HG02852 (cell line): Measurements from ENCODE around the gene COPRS.
"Not testable (repeated sequence)": the region's sequence is repeated elsewhere in the genome, so short reads cannot be mapped to it uniquely, and the experiment has no call there.

Experiments used
- ATAC-seq: cut with Tn5 transposase; IDR thresholded peaks from one replicate; pipeline ENCODE4 v1.9.1; 2021; ENCODE audit warnings: mild to moderate bottlenecking, moderate library complexity; ENCODE audit not compliant: unreplicated experiment

The COPRS gene

GRCh38 chr17:31811101-31811500 lies 47.9 kb downstream of the COPRS start:
- ATAC-seq = no peak

GRCh38 chr17:31809876-31810275 lies 49.2 kb downstream of the COPRS start:
- not testable (repeated sequence) for ATAC-seq

- no peak for ATAC-seq
These were observed 50.5 kb downstream of the COPRS start for GRCh38 chr17:31808521-31809050.

- no peak for ATAC-seq
These were observed 51.2 kb downstream of the COPRS start for GRCh38 chr17:31807846-31808245.

GRCh38 chr17:31806921-31807320 lies 52.1 kb downstream of the COPRS start:
- ATAC-seq = no peak

- no peak for ATAC-seq
These were observed 55.4 kb downstream of the COPRS start for GRCh38 chr17:31803494-31804213.

GRCh38 chr17:31802502-31802901 lies 56.5 kb downstream of the COPRS start:
- ATAC-seq = no peak
